Retinal pigment epithelial cell (primary cell): ENCODE measurements around the gene CDK10.

Experiments used
- DNase-seq: peaks from one replicate; pipeline ENCODE4 v3.0.0-alpha.2; 2010; ENCODE audit warnings: low read depth
- H3K4me3 ChIP-seq: 2 replicates; pipeline ENCODE4 v1.5.1; 2011; ENCODE audit warnings: mild to moderate bottlenecking, low read length, control low read depth, moderate library complexity
- TF ChIP-seq, protein P1 (sequence below): conservative IDR thresholded peaks from 2 replicates; pipeline ENCODE4 v1.5.1; 2011; ENCODE audit warnings: low read depth, low read length, control low read depth, inconsistent platforms

CDK10 gene

DNA sequence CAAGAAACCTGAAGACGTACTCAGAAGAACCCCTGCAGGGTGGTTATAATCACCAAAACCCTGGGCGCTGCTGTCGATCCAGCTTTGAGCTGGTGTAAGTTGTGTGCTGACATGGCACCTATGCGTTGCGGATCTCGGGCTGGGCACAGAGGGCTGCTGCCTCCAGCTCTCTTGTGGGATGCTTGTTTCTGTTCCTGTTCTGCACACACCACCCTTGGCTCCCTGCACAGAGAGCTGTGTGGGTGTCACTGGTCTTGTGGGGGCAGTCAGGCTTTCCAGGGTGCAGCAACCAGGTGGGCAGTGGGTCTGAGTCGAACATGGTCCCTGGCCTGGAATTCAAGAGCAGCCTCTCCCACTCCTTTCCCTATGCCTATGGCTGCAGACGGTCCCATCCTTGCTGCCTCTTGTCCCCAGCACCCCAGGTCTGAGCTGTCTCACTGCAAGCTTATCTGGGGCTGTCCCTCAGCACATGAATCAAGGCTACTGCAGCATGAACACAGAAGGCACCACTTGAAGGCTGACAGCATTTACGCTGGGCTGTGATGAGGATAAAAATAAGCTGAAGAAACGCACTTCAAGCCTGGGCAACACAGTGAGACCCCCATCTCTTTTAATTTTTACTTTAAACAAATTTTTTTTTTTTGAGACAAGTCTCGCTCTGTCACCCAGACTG is 55.0 kb downstream of the CDK10 start:
- DNase-seq: no peak
- no peak overlapping the region for H3K4me3 ChIP-seq
- TF ChIP-seq, protein P1, sequence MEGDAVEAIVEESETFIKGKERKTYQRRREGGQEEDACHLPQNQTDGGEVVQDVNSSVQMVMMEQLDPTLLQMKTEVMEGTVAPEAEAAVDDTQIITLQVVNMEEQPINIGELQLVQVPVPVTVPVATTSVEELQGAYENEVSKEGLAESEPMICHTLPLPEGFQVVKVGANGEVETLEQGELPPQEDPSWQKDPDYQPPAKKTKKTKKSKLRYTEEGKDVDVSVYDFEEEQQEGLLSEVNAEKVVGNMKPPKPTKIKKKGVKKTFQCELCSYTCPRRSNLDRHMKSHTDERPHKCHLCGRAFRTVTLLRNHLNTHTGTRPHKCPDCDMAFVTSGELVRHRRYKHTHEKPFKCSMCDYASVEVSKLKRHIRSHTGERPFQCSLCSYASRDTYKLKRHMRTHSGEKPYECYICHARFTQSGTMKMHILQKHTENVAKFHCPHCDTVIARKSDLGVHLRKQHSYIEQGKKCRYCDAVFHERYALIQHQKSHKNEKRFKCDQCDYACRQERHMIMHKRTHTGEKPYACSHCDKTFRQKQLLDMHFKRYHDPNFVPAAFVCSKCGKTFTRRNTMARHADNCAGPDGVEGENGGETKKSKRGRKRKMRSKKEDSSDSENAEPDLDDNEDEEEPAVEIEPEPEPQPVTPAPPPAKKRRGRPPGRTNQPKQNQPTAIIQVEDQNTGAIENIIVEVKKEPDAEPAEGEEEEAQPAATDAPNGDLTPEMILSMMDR: no peak

- TF ChIP-seq, protein P1: no peak
- no peak for DNase-seq
- no peak overlapping the region for H3K4me3 ChIP-seq
These were observed 56.5 kb downstream of the CDK10 start for GRCh38 chr16:89742948-89743347.

DNA sequence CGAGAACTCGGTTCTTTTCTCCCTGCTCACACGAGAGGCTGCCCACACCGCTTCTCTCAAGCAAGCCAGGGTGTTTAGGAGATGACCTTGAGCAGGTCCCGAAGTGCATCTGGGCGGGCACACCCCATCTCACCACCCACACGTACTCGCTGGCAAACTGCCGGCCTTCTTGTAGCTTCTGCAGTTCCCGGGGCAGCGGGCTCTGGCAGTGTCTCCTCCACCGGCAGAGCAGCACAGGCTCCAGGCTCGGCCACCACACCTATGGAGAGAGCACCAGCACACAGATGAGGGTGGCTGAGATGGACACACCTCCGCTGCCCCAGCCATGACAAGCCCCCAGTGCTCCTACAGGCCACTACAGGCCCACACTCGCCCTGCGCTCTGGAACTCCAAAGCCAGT is 58.3 kb downstream of the CDK10 start:
- TF ChIP-seq, protein P1: no peak

More for the DNA sequence above, 58.3 kb downstream of the CDK10 start:
- DNase-seq: no peak
- H3K4me3 ChIP-seq: no peak overlapping the region
